ENCODE measurements around the gene CDKL1.
"Not testable (repeated sequence)": the region's sequence is repeated elsewhere in the genome, so short reads cannot be mapped to it uniquely, and the experiment has no call there.

CDKL1 gene

DNA sequence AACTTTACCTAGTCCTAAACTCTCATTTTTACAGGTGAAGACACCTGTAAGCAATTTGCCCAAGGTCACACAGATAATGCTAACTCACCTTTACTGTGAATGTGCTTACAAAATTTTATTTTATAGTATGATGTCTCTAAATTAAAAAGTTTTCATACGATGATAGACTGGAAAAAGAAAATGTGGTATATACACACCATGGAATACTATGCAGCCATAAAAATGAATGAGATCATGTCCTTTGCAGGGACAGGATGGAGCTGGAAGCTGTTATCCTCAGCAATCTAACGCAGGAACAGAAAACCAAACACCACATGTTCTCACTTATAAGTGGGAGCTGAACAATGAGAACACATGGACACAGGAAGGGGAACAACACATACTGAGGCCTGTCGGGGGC, 40.4 kb downstream of the CDKL1 start:
- not testable (repeated sequence) for DNase-seq (ENCODE audit: low read depth)

DNA sequence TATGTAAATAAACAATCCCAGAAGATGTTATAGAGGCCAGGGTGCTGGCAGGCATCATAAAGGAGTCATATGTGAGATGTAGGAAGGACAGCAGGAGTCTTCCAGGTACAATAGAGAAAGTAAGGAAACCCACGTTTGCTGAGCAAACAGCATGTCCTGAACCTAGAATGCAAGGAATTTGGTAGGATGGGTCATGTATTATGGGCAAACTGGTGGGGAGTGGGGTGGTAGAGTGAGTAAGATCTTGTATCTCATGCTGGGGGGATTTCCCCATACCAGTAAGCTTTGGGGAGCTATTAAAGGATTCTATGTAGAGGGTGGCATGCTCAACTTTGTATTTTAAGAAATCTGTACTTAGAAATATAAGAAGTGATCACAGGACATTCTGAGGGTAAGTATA, 41.0 kb downstream of the CDKL1 start:
- DNase-seq (ENCODE audit: low read depth), result no peak

DNA sequence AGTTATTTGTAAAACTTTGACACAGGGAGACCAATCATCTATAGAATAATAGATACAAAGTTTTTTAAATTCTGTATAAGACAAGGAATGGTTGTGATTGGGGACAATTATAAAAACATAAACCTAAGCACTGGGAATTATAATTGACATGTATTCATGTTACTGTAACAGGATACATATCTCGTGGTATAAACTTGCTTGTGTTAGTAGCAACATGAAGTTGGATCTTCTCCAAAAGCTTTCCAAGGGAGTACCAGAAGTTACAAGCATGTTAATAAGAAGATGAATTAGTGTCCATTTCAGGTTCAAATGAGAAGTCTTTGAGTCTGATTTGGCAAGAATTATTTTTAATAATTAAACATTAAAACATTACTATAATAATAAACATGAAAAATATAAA, 42.2 kb downstream of the CDKL1 start:
- DNase-seq (ENCODE audit: low read depth), result no peak

DNA sequence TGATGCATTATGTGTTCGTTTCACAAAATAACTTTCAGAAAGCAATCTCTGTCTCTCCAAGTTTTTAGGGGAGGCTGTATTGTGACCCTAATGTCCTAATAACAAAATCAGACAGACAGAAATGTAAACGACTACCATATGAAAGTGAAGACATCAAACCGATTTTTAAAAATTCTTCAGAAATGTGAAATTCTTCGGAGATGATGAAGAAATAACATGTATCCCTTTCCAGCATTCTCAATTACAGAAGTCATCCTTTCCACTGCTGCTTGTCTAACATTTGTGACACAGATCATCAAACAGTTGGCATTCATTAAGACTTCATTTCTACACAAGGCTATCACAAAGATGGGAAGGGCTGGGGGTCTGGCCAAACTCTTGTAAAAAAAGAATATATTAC, 43.6 kb downstream of the CDKL1 start:
- no peak for DNase-seq (ENCODE audit: low read depth)

DNA sequence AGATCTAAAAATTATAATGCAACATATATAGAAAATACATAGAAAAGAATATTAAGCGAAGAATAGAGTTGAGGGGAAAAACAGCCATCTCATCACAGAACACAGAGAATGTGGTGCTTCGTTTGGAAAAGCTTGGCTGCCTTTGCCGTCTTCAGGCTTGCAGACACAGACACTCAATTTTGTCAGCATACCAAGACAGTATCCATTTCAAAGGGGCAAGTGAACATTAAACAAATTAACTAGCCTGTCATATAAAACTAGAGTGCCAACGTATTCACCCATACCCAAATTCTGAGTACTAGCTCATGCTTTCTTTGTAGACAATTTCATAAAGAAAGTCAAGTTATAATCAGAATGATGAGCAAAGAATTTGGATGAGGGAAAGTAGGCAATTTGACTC, 44.1 kb downstream of the CDKL1 start:
- DNase-seq (ENCODE audit: low read depth), result no peak

DNA sequence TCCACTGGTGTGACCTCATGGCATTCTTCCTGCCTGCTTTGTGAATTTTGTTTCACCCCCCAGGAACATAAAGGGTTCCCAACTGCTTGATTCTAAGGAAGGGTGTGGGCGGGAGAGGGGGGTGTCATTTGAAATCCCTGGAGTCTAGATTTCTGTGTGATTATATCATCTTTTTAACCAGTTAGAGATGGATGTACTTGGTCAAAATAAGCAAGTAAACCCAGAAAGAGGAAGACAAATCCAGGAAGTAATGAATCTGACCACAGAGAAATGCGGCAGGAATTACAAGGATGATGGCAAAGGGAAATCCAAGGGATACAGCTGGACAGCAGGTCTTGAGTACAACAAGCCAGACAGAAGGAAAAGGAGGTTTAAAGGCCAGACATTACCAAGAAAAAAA, 45.7 kb downstream of the CDKL1 start:
- no peak for DNase-seq (ENCODE audit: low read depth)

DNA sequence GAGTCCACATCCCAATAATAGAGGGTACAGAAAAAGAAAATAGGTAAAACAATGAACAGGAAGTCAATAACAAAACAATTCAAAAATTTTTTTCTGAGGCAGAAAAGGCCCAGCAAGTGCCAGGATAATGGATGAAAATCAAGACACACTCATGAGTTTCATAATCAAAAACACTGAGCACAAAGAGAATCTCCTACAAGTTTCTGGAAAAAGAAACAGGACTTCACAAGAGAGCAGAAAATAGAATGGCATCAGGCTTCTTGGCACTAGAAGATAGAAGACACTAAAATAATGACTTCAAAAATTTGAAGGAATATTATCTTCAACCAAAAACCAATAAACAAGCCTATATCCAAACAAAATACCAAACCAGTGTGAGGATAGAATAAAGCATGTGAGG, 47.7 kb downstream of the CDKL1 start:
- no peak for DNase-seq (ENCODE audit: low read depth)

DNA sequence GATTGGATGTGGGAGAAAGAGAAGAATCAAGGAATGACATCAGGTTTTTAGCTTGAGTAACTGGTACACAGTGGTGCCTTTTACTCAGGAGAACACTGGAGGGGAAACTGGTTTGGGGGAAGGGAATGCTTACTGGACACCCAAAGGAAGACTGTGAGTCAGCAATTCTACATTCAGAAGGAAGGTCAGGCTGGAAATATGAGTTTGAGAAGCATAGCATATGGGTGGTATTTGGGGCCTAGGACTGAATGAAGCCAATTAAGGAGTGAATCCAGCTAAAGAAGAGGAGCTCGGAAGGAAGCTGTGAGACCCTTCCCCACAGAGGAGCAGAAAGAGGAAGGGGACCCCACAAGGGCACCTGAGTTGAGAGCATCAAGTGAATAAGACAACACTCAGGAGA, 49.2 kb downstream of the CDKL1 start:
- no peak for DNase-seq (ENCODE audit: low read depth)

DNA sequence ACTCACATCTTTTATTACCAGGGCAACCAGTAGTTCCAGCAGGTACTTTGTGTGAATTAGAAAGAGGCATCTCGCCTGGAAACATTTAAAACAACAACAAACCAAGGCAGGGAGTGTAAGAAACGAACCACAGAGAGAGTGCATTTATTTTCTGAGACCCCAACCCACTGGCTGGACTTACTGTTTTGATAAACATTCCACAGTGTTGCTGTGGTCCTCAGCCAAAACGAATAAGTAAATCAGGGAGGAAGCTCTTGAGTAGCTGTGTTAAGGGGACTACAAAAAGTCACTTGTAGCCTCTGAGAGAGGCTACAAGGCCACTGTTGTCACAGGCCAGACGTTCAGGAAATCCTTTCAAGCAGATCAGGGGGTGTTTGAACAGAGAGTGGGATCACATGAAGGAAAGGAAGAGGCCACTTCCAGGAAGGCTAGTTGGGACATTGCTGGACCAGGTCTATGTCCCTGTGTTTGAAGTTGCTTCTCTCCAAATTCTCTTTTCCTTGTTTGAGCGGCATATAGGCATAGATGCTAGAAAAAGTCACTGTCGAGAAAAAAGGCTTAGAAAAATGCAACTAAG, 50.7 kb downstream of the CDKL1 start:
- DNase-seq (ENCODE audit: low read depth), result no peak

DNA sequence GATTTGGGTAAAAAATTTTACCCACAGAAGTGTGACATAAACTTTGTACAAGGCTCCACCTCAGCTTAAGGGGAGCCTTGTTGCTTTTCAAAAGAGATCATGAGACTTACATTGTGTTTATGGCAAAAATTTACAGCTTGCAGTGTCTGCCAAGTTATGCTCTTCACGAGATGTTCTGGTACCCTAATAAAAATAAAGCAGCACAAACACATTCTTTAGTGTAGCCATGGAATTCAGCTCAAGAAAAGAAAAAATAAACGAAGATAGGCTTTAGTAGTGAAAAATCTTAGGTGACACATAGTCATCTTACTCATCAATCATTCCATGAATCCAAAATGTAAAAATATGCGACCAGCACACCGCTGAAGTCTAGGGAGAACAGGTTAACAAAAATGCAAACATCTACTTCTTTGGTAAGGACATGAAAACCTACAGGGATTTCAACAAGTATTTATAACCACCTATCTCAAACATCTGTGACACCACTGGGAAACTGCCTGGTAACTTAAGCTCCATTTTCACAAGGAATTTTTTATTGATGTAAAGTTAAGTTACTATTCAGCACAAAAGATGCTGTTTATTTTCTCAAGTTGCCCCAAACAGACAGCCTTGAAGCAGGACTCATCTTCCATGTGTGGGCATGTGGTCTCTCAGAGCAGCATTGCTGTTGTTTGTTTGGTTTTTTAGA, 51.7 kb downstream of the CDKL1 start:
- DNase-seq (ENCODE audit: low read depth), result no peak

DNA sequence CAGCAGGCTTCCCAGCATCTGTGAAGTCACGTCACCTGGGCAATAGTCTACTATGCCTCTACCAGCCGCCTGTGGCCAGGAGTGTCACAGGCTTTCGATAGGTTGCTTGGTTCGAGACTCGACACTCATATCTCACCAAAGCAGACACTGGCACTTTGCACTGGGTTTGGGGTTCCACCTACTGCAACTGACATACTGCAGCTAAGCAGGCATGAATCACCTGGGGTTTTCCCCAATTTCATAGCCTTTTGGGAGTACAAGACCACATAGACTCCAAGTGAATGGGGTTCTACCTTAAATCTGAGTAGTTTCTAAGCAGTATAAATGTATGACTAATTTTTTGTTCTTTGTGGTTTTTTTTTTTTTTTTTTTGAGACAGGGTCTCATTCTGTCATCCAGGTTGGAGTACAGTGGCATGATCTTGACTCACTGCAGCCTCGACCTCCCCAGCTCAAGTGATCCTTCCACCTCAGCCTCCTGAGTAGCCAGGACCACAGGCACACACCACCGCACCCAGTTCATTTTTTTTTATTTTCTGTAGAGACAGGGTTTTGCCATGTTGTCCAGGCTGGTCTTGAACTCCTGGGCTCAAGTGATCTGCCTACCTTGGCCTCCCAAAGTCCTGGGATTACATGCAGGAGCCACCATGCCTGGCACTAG, 52.4 kb downstream of the CDKL1 start:
- no peak for DNase-seq (ENCODE audit: low read depth)

DNA sequence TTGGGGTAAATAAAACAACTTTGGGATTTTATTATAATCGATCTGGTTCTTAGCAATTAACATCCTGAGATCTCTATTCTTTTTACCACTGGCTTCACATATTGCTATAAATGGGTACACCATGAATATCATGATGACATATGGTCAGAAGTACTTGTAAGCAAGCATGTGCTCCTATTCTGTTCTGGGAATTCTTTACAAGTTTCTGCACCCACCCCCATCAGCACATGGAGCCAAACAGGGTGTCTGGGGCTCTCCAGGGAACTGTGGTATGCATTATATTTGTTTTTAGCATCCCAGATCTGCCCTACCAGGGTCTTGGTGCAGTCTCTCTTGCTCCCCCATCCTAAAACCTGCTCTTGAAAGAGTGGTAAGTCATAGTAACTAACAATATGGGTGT, 53.2 kb downstream of the CDKL1 start:
- DNase-seq (ENCODE audit: low read depth), result no peak

DNA sequence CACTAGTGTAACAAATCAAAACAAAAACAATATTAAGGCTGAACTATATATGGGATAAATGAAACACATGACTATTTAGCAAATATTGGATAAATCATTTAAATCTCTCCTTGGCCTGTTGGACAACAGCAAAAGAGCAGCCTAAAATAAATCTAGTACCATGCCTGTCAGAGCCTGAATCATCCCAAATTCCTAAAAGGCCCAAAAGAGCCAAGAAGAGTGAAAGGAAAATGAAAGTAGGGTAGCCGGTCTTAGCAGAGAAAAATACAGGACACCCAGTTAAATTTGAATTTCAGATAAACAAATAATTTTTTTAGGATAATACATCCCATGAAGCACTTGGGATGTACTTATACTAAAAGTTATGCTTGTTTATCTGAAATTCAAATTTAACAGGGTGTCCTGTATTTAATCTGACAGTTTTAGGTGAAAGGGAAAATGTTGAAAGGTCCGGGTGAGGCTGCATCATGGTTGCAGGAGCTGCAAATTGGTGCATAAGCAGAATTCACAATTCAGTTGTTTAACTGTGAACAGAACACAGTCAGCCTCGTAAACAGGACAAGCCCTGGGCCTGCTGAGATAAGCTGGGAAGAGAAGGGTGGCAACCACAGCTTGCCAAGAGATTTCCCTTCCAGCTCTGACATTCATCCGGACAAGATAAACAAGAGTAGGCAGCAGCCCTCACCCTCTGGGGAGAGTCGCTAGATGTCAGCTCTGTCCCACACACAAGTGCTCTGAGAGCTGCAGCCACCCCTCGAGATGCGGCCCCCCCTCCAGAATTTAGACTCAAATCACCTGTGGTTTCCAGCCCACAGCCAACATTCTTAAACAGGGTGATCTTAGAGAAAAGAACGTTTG, 54.2 kb downstream of the CDKL1 start:
- DNase-seq (ENCODE audit: low read depth), result peak; percentile 42

DNA sequence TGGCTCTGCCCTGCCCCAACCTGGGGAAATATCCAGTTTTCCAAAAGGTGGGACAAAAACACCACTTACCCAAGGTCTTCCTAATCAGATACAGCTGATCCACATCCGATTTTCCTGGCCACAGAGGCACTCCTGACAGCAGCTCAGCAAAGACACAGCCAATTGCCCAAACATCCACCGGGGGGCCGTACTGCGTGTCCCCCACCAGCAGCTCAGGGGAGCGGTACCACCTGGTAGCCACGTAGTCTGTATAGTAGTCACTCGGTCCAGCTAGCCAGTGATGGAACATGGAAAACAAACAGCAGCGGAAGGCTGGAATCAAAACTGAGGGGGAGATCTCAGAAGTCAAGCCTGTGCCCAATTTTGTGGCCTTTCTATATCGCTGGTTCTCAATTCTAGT, 55.7 kb downstream of the CDKL1 start:
- no peak for DNase-seq (ENCODE audit: low read depth)

DNA sequence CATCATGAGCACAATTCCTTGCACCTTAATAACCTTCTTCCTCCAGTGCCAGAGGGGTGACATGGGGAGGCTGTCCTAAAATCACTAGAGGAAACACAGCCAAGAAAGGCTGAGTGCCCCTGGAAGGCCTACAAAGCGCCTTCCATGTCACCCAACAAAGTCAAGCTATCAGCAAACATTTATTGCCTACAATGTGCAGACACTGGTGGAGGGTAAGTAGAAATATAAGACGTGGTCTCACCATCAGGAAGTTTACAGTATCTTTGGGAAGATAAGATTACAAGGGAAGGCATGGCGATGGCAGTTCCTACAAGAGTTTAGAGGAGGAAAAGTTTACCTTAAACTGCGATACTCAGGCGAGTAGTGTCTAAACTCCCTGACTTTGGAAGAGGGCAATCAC, 56.6 kb downstream of the CDKL1 start:
- DNase-seq (ENCODE audit: low read depth), result no peak

DNA sequence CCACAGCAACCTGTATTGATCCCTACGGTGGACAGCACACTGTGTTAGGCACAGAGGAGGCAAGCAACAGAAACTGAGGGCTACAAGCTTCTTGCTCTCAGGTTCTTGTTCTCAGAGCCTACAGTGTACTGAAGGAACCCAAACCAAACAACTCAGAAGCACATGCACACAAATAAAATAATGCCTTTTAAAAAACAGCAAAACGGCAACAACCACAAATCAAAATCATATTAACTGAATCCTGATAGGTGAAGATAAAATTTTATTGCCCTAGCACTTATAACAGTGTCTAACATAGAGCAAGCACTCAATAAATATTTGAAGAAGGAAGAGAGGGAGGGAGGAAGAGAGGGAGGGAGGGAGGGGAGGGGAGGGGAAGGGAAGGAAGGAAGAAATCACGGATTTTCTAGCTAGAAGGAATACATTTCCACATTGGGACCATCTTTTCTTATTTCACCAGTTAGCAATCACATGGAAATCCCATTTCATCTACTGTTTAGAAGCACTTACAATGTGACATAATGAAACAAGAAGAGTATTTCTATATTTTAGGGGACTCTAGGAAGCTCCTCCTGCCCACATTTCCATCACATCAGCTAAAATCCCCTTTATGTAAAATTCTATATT, 57.4 kb downstream of the CDKL1 start:
- no peak for DNase-seq (ENCODE audit: low read depth)

DNA sequence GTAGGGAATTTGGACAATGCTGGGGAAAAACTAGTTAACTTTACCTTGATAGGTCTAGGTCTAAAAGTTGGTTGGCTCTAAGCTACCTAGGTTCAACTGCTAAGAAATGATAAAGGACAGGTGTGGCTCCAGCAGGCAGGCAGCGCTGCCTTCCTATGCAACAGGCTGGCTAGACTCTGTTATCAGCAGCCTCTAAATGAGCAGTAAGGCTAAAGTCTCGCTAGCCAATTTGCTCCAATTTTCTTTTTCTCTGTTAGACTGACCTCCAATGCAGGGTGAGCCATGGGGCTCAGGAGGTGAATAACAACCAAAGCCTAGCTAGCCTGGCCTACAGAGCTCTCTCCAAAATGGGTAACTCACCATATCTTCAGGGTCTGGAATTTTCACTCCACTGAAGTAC, 58.1 kb downstream of the CDKL1 start:
- no peak for DNase-seq (ENCODE audit: low read depth)

DNA sequence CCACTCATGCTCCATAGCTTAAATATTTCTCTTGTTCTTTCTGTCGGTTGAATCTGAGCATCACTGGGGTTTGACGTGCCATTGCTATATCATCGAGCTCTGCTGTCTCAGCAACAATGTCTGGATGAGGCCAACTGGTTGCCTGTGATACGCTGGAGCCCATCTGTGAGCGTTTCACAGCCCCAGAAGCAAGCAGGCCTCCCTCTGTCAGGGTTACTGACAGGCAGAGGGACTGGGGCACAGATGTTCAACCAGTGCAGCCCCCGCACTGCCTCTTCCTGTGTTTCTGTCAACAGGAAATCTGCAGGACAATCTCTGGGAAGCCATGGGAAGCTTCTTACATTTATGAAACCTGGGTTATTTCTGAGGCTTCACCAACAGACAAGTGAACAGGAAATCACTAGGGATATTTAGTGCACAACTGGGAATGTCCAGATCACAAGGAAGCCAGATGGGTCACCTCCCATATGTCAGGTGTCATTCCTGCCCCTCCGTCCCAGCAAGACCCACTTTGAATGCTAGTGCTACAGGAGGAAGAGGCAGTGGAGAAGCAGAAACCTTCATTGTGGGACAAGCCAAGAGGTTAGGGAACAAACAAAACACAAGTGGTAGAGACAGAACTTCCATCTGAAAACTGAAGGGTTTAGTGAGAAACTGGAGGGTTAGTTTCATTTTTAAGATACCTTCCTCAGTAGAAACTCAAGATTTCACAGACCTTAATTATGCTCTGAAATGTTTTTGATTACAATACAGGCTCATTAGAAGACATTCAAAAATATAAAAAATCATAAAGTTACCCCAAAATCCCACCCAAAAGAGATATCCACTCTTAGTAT, 60.5 kb downstream of the CDKL1 start:
- peak; percentile 46 for DNase-seq (ENCODE audit: low read depth)

DNA sequence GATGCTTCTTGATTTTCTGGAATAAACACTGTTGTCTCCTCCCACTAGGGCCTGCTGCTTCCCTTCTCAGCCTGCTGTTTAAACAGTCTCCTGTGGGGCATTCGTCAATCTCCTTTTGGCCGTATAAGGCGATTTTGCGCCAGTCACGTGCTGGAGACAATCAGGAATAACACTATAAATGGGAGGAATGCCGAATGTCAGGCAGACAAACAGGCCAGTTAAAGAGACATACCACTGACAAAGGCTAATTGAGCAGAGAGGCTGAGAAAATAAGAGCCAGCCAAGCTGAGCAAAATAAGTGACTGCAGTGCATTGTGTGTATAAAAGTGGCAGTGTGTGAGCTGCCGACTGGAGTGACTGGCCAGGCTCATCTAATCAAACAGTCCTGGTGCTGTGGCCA, 61.3 kb downstream of the CDKL1 start:
- no peak for DNase-seq (ENCODE audit: low read depth)

DNA sequence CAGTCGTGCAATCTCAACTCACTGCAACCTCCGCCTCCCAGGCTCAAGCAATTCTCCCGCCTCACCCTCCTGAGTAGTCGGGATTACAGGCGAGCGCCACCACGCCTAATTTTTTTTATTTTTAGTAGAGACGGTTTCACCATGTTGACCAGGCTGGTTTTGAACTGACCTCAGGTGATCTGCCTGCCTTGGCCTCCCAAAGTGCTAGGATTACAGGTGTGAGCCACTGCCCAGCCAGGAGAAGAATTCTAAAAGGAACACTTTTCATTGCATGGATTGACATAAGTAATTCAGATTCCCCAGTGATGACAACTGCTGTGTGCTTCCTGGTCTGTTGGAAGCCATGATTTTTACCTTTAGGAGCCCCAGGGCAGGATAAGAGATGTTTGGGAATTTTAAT, 62.5 kb downstream of the CDKL1 start:
- no peak for DNase-seq (ENCODE audit: low read depth)

DNA sequence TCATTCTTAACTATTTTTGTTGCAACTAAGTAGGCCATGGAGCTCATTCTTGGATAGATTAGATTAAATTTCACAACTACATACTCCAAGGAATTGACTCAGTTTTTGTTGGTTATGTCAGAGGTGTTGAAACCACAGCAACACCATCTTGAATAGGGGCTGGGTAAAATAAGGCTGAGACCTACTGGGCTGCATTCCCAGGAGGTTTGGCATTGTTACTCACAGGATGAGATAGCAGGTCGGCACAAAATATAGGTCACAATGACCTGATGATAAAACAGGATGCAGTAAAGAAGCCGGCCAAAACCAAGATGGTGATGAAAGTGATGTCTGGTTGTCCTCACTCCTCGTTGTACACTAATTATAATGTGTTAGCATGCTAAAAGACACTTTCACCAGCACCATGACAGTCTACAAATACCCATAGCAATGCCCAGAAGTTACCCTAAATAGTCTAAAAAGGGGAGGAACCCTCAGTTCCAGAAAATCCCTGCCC, 63.6 kb downstream of the CDKL1 start:
- DNase-seq (ENCODE audit: low read depth), result no peak

All from CMK (cell line).